DND-41 (cell line): Measurements from ENCODE around the gene FAM131A.

Experiments
- EZH2 ChIP-seq: IDR thresholded peaks from 3 replicates; pipeline ENCODE4 v1.6.1; 2012; ENCODE audit warnings: borderline replicate concordance, low read depth, mild to moderate bottlenecking, moderate library complexity, low read length, inconsistent platforms; ENCODE audit not compliant: severe bottlenecking
- TF ChIP-seq, protein P1 (sequence below): IDR thresholded peaks from 2 replicates; pipeline ENCODE4 v1.5.1; 2012; ENCODE audit warnings: borderline replicate concordance, low read length, moderate library complexity, mild to moderate bottlenecking; ENCODE audit not compliant: poor library complexity, severe bottlenecking; ENCODE audit errors: extremely low read depth

DNA sequence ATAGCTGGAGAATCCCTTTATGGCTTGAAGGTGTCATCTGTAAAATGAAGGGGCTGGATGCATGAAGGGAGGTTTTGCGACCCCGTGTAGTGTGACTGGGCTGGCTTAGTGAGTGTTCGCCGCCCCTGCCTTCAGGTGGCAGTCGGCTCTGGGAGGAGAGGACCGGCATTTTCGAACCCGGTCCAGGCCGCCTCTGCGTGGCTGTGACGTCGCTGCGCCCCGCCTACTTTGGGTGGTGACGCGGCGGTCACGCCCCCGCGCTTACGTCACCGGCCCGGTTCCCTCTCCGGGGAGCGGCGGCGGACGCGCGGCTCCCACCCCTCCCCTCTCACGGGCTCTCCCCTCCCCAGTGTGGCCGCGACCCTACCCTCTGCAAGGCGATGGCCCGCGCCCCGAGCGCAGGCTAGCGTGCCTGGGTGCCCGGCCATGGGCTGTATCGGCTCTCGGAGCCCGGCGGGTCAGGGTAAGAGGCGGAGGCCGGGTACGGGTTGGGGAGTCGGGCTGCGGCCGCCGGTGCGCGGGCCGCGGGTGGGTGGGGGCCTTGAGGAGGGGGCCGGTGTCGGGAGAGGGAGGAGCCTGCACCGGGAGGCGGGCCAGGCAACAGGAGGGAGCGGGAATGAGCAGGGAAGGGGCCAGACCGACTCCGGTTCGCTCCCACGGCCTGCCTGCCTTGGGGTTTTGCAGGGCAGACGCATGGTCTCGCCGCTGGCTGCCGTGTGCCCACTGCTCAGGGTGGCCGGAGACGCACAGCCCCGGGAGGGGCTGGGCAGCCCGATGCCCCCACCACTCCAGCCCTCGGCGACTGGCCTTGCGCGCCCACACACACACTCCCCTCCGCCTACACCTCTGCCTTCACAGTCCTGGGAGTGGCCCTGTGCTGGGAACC is 1.5 kb upstream of the FAM131A start:
- TF ChIP-seq, protein P1, sequence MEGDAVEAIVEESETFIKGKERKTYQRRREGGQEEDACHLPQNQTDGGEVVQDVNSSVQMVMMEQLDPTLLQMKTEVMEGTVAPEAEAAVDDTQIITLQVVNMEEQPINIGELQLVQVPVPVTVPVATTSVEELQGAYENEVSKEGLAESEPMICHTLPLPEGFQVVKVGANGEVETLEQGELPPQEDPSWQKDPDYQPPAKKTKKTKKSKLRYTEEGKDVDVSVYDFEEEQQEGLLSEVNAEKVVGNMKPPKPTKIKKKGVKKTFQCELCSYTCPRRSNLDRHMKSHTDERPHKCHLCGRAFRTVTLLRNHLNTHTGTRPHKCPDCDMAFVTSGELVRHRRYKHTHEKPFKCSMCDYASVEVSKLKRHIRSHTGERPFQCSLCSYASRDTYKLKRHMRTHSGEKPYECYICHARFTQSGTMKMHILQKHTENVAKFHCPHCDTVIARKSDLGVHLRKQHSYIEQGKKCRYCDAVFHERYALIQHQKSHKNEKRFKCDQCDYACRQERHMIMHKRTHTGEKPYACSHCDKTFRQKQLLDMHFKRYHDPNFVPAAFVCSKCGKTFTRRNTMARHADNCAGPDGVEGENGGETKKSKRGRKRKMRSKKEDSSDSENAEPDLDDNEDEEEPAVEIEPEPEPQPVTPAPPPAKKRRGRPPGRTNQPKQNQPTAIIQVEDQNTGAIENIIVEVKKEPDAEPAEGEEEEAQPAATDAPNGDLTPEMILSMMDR, result no peak
- TF ChIP-seq EZH2, result no peak
